ENCODE results near the gene GCGR.

Gene GCGR

GRCh38 chr17:81803728-81804558 is at the start of gene GCGR:
Gene GCGR (plus strand): TSS chr17:81804150. CDS start chr17:81809019, 4,869 bp downstream.
- DNase-seq (ENCODE audit: low read depth), result no peak

GRCh38 chr17:81792675-81793615 is 11.0 kb upstream of the GCGR start:
- DNase-seq (ENCODE audit: low read depth), result no peak

- DNase-seq (ENCODE audit: low read depth), result no peak
Observed at GRCh38 chr17:81794074-81794476, 9.9 kb upstream of the GCGR start.

- DNase-seq (ENCODE audit: low read depth), result no peak
Observed at GRCh38 chr17:81794509-81794908, 9.4 kb upstream of the GCGR start.

- DNase-seq (ENCODE audit: low read depth), result no peak
Observed at GRCh38 chr17:81801327-81801726, 2.6 kb upstream of the GCGR start.

- no peak for DNase-seq (ENCODE audit: low read depth)
Observed at GRCh38 chr17:81802048-81802758, 1.7 kb upstream of the GCGR start.

GRCh38 chr17:81802856-81803643 is 900 bp upstream of the GCGR start:
- no peak for DNase-seq (ENCODE audit: low read depth)

- no peak for DNase-seq (ENCODE audit: low read depth)
Observed at GRCh38 chr17:81804559-81805399, 829 bp downstream of the GCGR start.

GRCh38 chr17:81805707-81806460 is 1.9 kb downstream of the GCGR start:
- no peak for DNase-seq (ENCODE audit: low read depth)

GRCh38 chr17:81806461-81807209 is 2.7 kb downstream of the GCGR start:
- DNase-seq (ENCODE audit: low read depth), result no peak

- no peak for DNase-seq (ENCODE audit: low read depth)
Observed at GRCh38 chr17:81807210-81807719, 3.3 kb downstream of the GCGR start.

- no peak for DNase-seq (ENCODE audit: low read depth)
Observed at GRCh38 chr17:81807839-81808238, 3.9 kb downstream of the GCGR start.

GRCh38 chr17:81808778-81809555 is 5.0 kb downstream of the GCGR start:
- no peak for DNase-seq (ENCODE audit: low read depth)

- DNase-seq (ENCODE audit: low read depth), result no peak
Observed at GRCh38 chr17:81809556-81809998, 5.6 kb downstream of the GCGR start.

GRCh38 chr17:81810476-81810875 is 6.5 kb downstream of the GCGR start:
- DNase-seq (ENCODE audit: low read depth), result no peak

GRCh38 chr17:81810892-81811704 is 7.1 kb downstream of the GCGR start:
- no peak for DNase-seq (ENCODE audit: low read depth)

All from stimulated activated CD8-positive, alpha-beta memory T cell treated with anti-CD3 and anti-CD28 coated beads, Interleukin-12 subunit alpha, Interleukin-12 subunit beta, amount 100 ng/mL, for 1 hour (primary cell).